HepG2 (cell line): ENCODE results near the gene SHLD1. TPM values are rescaled to one million over a fixed set of nuclear protein-coding genes. Genes with fewer than 3 reads are reported as not detected.
A peak's percentile ranks its signal among the peaks of the same experiment; 100 is the strongest.

Experiments
- ATM ChIP-seq: fragments of 450-650 bp; IDR thresholded peaks from 2 replicates; pipeline ENCODE4 v1.7.1; 2017; ENCODE audit warnings: mild to moderate bottlenecking, borderline replicate concordance
- BATF2 ChIP-seq: sonication (generic); formaldehyde crosslinking; IDR thresholded peaks from 2 replicates; pipeline ENCODE4 v1.8.0; 2022; ENCODE audit warnings: mild to moderate bottlenecking, missing genetic modification reagents, moderate library complexity
- DPF2 ChIP-seq: sonication (generic); formaldehyde crosslinking; IDR thresholded peaks from 2 replicates; pipeline ENCODE4 v1.4.0; 2020; ENCODE audit warnings: mild to moderate bottlenecking, low read depth, missing genetic modification reagents, borderline replicate concordance
- KMT2A ChIP-seq: sonication (generic); formaldehyde crosslinking; IDR thresholded peaks from 2 replicates; pipeline ENCODE4 v1.4.0; 2020; ENCODE audit warnings: missing genetic modification reagents
- MAFF ChIP-seq: IDR thresholded peaks from 2 replicates; pipeline ENCODE4 v1.6.1; 2011; ENCODE audit warnings: low read depth, low read length, improper control_type of control experiment
- SSRP1 ChIP-seq: IDR thresholded peaks from 2 replicates; pipeline ENCODE4 v1.6.1; 2016; ENCODE audit warnings: control low read depth
- TEAD3 ChIP-seq: optimal IDR thresholded peaks from 2 replicates; pipeline ENCODE3; 2016; ENCODE audit warnings: borderline replicate concordance
- TGIF2 ChIP-seq: IDR thresholded peaks from 2 replicates; pipeline ENCODE4 v1.6.1; 2016; ENCODE audit warnings: control low read depth, missing compliant biosample characterization
- XBP1 ChIP-seq: sonication (generic); formaldehyde crosslinking; IDR thresholded peaks from 2 replicates; pipeline ENCODE4 v1.5.0; 2020; ENCODE audit warnings: missing genetic modification reagents
- YEATS4 ChIP-seq: sonication (generic); formaldehyde crosslinking; IDR thresholded peaks from 2 replicates; pipeline ENCODE4 v1.4.0; 2020; ENCODE audit warnings: missing genetic modification reagents, borderline replicate concordance
- ZBTB33 ChIP-seq: sonication (generic); formaldehyde crosslinking; IDR thresholded peaks from 2 replicates; pipeline ENCODE4 v1.4.0; 2020; ENCODE audit warnings: missing genetic modification reagents
- ZNF235 ChIP-seq: sonication (generic); formaldehyde crosslinking; IDR thresholded peaks from 2 replicates; pipeline ENCODE4 v1.8.1; 2023; ENCODE audit warnings: mild to moderate bottlenecking, missing genetic modification reagents, borderline replicate concordance
- ZNF292 ChIP-seq: sonication (generic); formaldehyde crosslinking; IDR thresholded peaks from 2 replicates; pipeline ENCODE4 v1.8.1; 2022; ENCODE audit warnings: mild to moderate bottlenecking, low read depth, missing genetic modification reagents, borderline replicate concordance
- ZNF331 ChIP-seq: sonication (generic); formaldehyde crosslinking; IDR thresholded peaks from 2 replicates; pipeline ENCODE4 v1.4.0; 2020; ENCODE audit warnings: missing genetic modification reagents
- ZSCAN22 ChIP-seq: sonication (generic); formaldehyde crosslinking; IDR thresholded peaks from 2 replicates; pipeline ENCODE4 v1.4.0; 2020; ENCODE audit warnings: mild to moderate bottlenecking, missing genetic modification reagents
- ZSCAN30 ChIP-seq: sonication (generic); formaldehyde crosslinking; IDR thresholded peaks from 2 replicates; pipeline ENCODE4 v1.5.0; 2020; ENCODE audit warnings: mild to moderate bottlenecking, missing genetic modification reagents
- polyA plus RNA-seq, 8 experiments: library from polyadenylated mRNA; depleted of rRNA in 3 of 8; stranded (reverse) in 7 of 8; unstranded in 1 of 8; fragments of >200 nt; fragmentation: Illumina TruSeq in 4 of 8; extraction: Trizol in 4 of 8; gene quantifications; 2 replicates each; pipeline versions ENCODE4 v1.2.1 to v1.2.3, GENCODE V29; 2011 to 2016; ENCODE audit warnings: low read depth in 4 of 8, missing spikeins in 1 of 8, mixed read lengths in 1 of 8; ENCODE audit not compliant: insufficient read depth in 1 of 8
- total RNA-seq, 5 experiments: library from RNA; depleted of rRNA; stranded (reverse); fragments of >200 nt; fragmentation: Illumina TruSeq; extraction: Trizol; gene quantifications; 2 replicates each; pipeline ENCODE4 v1.2.3, GENCODE V29; 2016; ENCODE audit warnings: low read depth in 1 of 5
- TF ChIP-seq, protein P1 (sequence below): sonication (generic); formaldehyde crosslinking; IDR thresholded peaks from 2 replicates; pipeline ENCODE4 v1.5.1; 2020; ENCODE audit warnings: mild to moderate bottlenecking, missing genetic modification reagents, borderline replicate concordance
- TF ChIP-seq, protein P2 (sequence below): sonication (generic); formaldehyde crosslinking; IDR thresholded peaks from 2 replicates; pipeline ENCODE4 v1.4.0; 2020; ENCODE audit warnings: missing genetic modification reagents

Gene SHLD1
- total and polyA plus RNA-seq, 2 of the 13 experiments (the other 11 are each of a cell fraction or from before 2014, with no cell fraction given), result 8.9 to 10.0 TPM

GRCh38 chr20:5831539-5832237 lies 81.5 kb downstream of the SHLD1 start (continued):
- TF ChIP-seq, protein P1, sequence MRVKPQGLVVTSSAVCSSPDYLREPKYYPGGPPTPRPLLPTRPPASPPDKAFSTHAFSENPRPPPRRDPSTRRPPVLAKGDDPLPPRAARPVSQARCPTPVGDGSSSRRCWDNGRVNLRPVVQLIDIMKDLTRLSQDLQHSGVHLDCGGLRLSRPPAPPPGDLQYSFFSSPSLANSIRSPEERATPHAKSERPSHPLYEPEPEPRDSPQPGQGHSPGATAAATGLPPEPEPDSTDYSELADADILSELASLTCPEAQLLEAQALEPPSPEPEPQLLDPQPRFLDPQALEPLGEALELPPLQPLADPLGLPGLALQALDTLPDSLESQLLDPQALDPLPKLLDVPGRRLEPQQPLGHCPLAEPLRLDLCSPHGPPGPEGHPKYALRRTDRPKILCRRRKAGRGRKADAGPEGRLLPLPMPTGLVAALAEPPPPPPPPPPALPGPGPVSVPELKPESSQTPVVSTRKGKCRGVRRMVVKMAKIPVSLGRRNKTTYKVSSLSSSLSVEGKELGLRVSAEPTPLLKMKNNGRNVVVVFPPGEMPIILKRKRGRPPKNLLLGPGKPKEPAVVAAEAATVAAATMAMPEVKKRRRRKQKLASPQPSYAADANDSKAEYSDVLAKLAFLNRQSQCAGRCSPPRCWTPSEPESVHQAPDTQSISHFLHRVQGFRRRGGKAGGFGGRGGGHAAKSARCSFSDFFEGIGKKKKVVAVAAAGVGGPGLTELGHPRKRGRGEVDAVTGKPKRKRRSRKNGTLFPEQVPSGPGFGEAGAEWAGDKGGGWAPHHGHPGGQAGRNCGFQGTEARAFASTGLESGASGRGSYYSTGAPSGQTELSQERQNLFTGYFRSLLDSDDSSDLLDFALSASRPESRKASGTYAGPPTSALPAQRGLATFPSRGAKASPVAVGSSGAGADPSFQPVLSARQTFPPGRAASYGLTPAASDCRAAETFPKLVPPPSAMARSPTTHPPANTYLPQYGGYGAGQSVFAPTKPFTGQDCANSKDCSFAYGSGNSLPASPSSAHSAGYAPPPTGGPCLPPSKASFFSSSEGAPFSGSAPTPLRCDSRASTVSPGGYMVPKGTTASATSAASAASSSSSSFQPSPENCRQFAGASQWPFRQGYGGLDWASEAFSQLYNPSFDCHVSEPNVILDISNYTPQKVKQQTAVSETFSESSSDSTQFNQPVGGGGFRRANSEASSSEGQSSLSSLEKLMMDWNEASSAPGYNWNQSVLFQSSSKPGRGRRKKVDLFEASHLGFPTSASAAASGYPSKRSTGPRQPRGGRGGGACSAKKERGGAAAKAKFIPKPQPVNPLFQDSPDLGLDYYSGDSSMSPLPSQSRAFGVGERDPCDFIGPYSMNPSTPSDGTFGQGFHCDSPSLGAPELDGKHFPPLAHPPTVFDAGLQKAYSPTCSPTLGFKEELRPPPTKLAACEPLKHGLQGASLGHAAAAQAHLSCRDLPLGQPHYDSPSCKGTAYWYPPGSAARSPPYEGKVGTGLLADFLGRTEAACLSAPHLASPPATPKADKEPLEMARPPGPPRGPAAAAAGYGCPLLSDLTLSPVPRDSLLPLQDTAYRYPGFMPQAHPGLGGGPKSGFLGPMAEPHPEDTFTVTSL (CRISPR knock-in tag), result no peak
- TF ChIP-seq ATM (no peak), ZNF292 (no peak), XBP1 (CRISPR knock-in tag) (no peak), TGIF2 (0 out of 2 replicates have a peak, but pooled peaks have one; percentile 29), ZNF235 (CRISPR knock-in tag) (no peak), SSRP1 (CRISPR knock-in tag) (no peak), DPF2 (no peak), ZSCAN30 (CRISPR knock-in tag) (no peak), BATF2 (CRISPR knock-in tag) (no peak), TEAD3 (CRISPR knock-in tag) (peak; percentile 6), YEATS4 (no peak), ZSCAN22 (CRISPR knock-in tag) (no peak), MAFF (no peak), ZNF331 (peak; percentile 14; the same call in 1 of the 2 replicates), ZBTB33 (CRISPR knock-in tag) (0 out of 2 replicates have a peak, but pooled peaks have one; percentile 13), KMT2A (no peak)
- TF ChIP-seq, protein P2, sequence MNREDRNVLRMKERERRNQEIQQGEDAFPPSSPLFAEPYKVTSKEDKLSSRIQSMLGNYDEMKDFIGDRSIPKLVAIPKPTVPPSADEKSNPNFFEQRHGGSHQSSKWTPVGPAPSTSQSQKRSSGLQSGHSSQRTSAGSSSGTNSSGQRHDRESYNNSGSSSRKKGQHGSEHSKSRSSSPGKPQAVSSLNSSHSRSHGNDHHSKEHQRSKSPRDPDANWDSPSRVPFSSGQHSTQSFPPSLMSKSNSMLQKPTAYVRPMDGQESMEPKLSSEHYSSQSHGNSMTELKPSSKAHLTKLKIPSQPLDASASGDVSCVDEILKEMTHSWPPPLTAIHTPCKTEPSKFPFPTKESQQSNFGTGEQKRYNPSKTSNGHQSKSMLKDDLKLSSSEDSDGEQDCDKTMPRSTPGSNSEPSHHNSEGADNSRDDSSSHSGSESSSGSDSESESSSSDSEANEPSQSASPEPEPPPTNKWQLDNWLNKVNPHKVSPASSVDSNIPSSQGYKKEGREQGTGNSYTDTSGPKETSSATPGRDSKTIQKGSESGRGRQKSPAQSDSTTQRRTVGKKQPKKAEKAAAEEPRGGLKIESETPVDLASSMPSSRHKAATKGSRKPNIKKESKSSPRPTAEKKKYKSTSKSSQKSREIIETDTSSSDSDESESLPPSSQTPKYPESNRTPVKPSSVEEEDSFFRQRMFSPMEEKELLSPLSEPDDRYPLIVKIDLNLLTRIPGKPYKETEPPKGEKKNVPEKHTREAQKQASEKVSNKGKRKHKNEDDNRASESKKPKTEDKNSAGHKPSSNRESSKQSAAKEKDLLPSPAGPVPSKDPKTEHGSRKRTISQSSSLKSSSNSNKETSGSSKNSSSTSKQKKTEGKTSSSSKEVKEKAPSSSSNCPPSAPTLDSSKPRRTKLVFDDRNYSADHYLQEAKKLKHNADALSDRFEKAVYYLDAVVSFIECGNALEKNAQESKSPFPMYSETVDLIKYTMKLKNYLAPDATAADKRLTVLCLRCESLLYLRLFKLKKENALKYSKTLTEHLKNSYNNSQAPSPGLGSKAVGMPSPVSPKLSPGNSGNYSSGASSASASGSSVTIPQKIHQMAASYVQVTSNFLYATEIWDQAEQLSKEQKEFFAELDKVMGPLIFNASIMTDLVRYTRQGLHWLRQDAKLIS, result no peak
